ENCODE measurements around the gene SMNDC1. TPM values are rescaled to one million over a fixed set of nuclear protein-coding genes. Genes with fewer than 3 reads are reported as not detected.

The SMNDC1 gene
- total and polyA plus RNA-seq, 7 donors: 10.2 to 19.7 (median 13.3) TPM

DNA sequence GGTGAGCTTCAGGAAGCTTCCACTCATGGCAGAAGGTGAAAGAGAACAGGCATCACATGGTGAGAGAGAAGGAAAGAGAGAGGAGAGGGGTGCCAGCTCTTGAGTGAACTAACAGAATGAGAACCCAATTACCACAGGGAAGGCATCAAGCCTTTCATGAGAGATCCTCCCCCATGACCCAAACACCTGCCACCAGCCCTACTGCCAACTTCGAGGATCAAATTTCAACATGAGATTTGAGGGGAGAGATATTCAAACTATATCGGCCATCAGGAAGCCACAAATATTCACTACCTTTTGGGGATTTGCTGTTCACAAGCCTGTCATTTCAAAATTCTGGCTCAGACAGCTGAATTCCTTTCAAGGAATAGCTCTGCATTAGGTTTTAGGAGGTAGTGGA, 39.9 kb upstream of the SMNDC1 start:
- no peak for DNase-seq
- H3K27me3 ChIP-seq: no peaks in the 10 kb centered on the region
- intact Hi-C loops (cut with DNase I): no loop called here
- H3K36me3 ChIP-seq: no peaks in the 10 kb centered on the region
- no peak for TF ChIP-seq EP300 (IDR thresholded peaks at IDR 0.05)
- TF ChIP-seq POLR2A (IDR thresholded peaks at IDR 0.05): no peak
- TF ChIP-seq POLR2AphosphoS5 (IDR thresholded peaks at IDR 0.05): no peak
- TF ChIP-seq, protein P1, sequence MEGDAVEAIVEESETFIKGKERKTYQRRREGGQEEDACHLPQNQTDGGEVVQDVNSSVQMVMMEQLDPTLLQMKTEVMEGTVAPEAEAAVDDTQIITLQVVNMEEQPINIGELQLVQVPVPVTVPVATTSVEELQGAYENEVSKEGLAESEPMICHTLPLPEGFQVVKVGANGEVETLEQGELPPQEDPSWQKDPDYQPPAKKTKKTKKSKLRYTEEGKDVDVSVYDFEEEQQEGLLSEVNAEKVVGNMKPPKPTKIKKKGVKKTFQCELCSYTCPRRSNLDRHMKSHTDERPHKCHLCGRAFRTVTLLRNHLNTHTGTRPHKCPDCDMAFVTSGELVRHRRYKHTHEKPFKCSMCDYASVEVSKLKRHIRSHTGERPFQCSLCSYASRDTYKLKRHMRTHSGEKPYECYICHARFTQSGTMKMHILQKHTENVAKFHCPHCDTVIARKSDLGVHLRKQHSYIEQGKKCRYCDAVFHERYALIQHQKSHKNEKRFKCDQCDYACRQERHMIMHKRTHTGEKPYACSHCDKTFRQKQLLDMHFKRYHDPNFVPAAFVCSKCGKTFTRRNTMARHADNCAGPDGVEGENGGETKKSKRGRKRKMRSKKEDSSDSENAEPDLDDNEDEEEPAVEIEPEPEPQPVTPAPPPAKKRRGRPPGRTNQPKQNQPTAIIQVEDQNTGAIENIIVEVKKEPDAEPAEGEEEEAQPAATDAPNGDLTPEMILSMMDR (IDR thresholded peaks at IDR 0.05): no peak
- H3K9me3 ChIP-seq: no peaks in the 10 kb centered on the region
- 33 to 48% methylated on average over 2 of the region's 2 CpGs for WGBS, 2 donors
- H3K27ac ChIP-seq: no peak overlapping the region
- H3K4me1 ChIP-seq: peaks cover 0 to 6% (median 2%) of the 10 kb centered on the region in 4 donors
- no peak overlapping the region for H3K4me3 ChIP-seq

DNA sequence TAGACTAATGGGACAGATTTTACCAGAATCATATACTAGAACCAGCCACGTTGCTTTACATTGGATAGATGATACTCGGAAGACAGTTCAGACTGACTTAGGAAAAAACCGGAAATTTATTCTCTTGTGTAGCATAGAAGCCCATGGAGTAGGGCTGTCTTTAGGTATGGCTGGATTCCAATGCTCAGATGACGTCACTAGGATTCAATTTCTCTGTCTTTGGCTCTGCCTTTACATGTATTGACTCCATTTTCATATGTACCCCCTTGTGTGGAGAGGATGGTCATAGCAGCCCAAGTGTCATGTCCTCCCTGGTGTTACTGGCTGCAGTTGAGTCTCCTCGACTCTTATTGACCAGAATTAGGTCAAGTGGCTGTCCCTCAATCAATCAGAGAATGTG, 39.2 kb upstream of the SMNDC1 start:
- no peaks in the 10 kb centered on the region for H3K36me3 ChIP-seq
- peaks cover 0 to 6% (median 2%) of the 10 kb centered on the region in 4 donors for H3K4me1 ChIP-seq
- DNase-seq: no peak
- intact Hi-C loops (cut with DNase I): no loop called here
- no peaks in the 10 kb centered on the region for H3K27me3 ChIP-seq
- TF ChIP-seq, protein P1 (IDR thresholded peaks at IDR 0.05): no peak
- TF ChIP-seq POLR2AphosphoS5 (IDR thresholded peaks at IDR 0.05): no peak
- TF ChIP-seq POLR2A (IDR thresholded peaks at IDR 0.05): no peak
- no peak for TF ChIP-seq EP300 (IDR thresholded peaks at IDR 0.05)
- 87 to 91% methylated on average over 5 of the region's 5 CpGs for WGBS, 2 donors
- H3K9me3 ChIP-seq: no peaks in the 10 kb centered on the region
- no peak overlapping the region for H3K27ac ChIP-seq
- no peak overlapping the region for H3K4me3 ChIP-seq

DNA sequence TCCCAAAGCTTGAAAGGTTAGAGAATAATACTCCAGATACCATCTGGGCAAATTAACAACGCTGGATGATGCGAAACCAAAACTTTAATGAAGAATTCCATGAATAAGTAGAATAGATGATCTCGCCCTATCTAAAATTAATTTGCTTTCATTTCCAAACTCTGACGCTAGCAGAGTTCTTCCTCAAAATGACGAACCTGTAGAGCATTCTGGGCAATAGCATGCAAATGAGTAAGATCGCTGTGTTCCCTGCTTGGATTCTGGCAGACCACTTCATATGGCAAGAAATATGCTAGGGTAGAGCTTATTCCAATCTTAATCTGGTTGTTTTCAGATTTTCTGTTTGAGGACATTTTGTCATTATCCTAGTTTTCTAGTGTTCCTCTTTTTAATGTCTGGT, 36.1 kb upstream of the SMNDC1 start:
- intact Hi-C loops (cut with DNase I): no loop called here
- Histone ChIP-seq H3K9me3 (no peaks in the 10 kb centered on the region), H3K4me1 (peaks cover 0 to 16% (median 10%) of the 10 kb centered on the region in 4 donors), H3K27me3 (no peaks in the 10 kb centered on the region), H3K36me3 (no peaks in the 10 kb centered on the region), H3K27ac (no peak overlapping the region), H3K4me3 (no peak overlapping the region)
- 81 to 85% methylated on average over 6 of the region's 6 CpGs for WGBS, 2 donors
- TF ChIP-seq POLR2A (IDR thresholded peaks at IDR 0.05) (no peak), POLR2AphosphoS5 (IDR thresholded peaks at IDR 0.05) (no peak), EP300 (IDR thresholded peaks at IDR 0.05) (no peak)
- TF ChIP-seq, protein P1 (IDR thresholded peaks at IDR 0.05): no peak
- no peak for DNase-seq

DNA sequence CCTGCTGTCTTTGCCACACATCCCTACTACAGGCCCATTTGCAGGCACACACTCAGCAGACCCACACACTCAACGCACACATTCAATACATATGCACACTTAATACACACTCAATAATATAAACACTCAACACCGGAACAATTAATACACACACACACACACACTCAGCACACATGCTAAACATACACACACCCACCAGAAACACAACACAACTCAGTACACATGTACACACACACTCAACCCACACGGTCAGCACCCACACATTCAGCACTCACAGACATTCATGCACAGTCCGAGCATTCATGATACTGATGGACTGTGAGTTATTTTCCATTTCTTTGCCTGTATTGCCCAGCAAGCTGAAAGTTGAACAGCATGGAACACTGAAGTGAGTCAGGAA, 35.4 kb upstream of the SMNDC1 start:
- Histone ChIP-seq H3K4me3 (no peak overlapping the region), H3K27me3 (no peaks in the 10 kb centered on the region), H3K36me3 (no peaks in the 10 kb centered on the region), H3K9me3 (no peaks in the 10 kb centered on the region), H3K27ac (no peak overlapping the region), H3K4me1 (peaks cover 0 to 21% (median 14%) of the 10 kb centered on the region in 4 donors)
- DNase-seq: no peak
- TF ChIP-seq EP300 (IDR thresholded peaks at IDR 0.05) (no peak), POLR2AphosphoS5 (IDR thresholded peaks at IDR 0.05) (no peak), POLR2A (IDR thresholded peaks at IDR 0.05) (no peak)
- TF ChIP-seq, protein P1 (IDR thresholded peaks at IDR 0.05): no peak
- intact Hi-C loops (cut with DNase I): no loop called here
- WGBS, 2 donors: 93 to 94% methylated on average over 4 of the region's 4 CpGs

DNA sequence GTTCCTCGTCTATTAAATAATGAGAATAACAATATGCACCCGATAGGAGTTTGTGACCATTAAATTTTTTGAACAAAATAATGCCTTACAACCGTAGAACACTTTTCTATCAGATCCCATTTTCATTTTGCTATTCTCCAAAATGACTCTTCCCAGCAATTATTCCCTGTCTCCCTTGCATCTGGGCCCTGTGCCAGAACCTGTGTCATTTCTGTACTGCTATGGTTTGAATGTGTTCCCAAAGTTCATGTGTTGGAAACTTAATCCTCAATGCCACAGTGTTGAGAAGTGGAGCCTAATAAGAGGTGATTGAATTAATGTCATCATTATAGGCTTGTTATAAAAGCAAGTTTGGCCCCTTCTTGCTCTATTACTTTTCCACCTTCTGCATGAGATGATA, 33.2 kb upstream of the SMNDC1 start:
- no peak overlapping the region for H3K27ac ChIP-seq
- intact Hi-C loops (cut with DNase I): no loop called here
- peaks cover 0 to 16% (median 11%) of the 10 kb centered on the region in 4 donors for H3K4me1 ChIP-seq
- WGBS, 2 donors: 92 to 95% methylated on average over 3 of the region's 3 CpGs
- no peaks in the 10 kb centered on the region for H3K9me3 ChIP-seq
- H3K4me3 ChIP-seq: no peak overlapping the region
- no peaks in the 10 kb centered on the region for H3K27me3 ChIP-seq
- DNase-seq: no peak
- H3K36me3 ChIP-seq: no peaks in the 10 kb centered on the region
- TF ChIP-seq POLR2A (IDR thresholded peaks at IDR 0.05) (no peak), POLR2AphosphoS5 (IDR thresholded peaks at IDR 0.05) (no peak), EP300 (IDR thresholded peaks at IDR 0.05) (no peak)
- TF ChIP-seq, protein P1 (IDR thresholded peaks at IDR 0.05): no peak
